SK-N-SH treated with all-trans-retinoic acid at 6 μM for 48 hours (cell line): ENCODE measurements around the gene TOR3A.

Source experiments
- CREB5 ChIP-seq: fragments of 250-450 bp; sonication (Bioruptor Pico); IDR thresholded peaks from 2 replicates; pipeline ENCODE4 v1.5.1; 2020; ENCODE audit warnings: low read depth, mild to moderate bottlenecking, moderate library complexity
- CSDC2 ChIP-seq: fragments of 250-450 bp; sonication (Bioruptor Pico); IDR thresholded peaks from 2 replicates; pipeline ENCODE4 v1.5.0; 2020; ENCODE audit warnings: mild to moderate bottlenecking, moderate library complexity
- ESRRG ChIP-seq: fragments of 250-450 bp; sonication (Bioruptor Pico); IDR thresholded peaks from 2 replicates; pipeline ENCODE4 v1.6.1; 2021; ENCODE audit warnings: mild to moderate bottlenecking
- ZFP3 ChIP-seq: fragments of 250-450 bp; sonication (Bioruptor Pico); IDR thresholded peaks from 2 replicates; pipeline ENCODE4 v1.5.0; 2020; ENCODE audit warnings: mild to moderate bottlenecking, moderate library complexity
- TF ChIP-seq, protein P1 (sequence below): fragments of 250-450 bp; sonication (Bioruptor Pico); IDR thresholded peaks from 2 replicates; pipeline ENCODE4 v1.8.0; 2020; ENCODE audit warnings: mild to moderate bottlenecking, moderate library complexity, borderline replicate concordance
- TF ChIP-seq, protein P2 (sequence below): fragments of 250-450 bp; sonication (Bioruptor Pico); IDR thresholded peaks from 2 replicates; pipeline ENCODE4 v1.8.0; 2021; ENCODE audit warnings: low read depth, mild to moderate bottlenecking, moderate library complexity, borderline replicate concordance

- TF ChIP-seq, protein P1, sequence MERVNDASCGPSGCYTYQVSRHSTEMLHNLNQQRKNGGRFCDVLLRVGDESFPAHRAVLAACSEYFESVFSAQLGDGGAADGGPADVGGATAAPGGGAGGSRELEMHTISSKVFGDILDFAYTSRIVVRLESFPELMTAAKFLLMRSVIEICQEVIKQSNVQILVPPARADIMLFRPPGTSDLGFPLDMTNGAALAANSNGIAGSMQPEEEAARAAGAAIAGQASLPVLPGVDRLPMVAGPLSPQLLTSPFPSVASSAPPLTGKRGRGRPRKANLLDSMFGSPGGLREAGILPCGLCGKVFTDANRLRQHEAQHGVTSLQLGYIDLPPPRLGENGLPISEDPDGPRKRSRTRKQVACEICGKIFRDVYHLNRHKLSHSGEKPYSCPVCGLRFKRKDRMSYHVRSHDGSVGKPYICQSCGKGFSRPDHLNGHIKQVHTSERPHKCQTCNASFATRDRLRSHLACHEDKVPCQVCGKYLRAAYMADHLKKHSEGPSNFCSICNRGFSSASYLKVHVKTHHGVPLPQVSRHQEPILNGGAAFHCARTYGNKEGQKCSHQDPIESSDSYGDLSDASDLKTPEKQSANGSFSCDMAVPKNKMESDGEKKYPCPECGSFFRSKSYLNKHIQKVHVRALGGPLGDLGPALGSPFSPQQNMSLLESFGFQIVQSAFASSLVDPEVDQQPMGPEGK (CRISPR knock-in tag), result no peak
- no peak for TF ChIP-seq ESRRG (CRISPR knock-in tag)
- no peak for TF ChIP-seq ZFP3 (CRISPR knock-in tag)
- no peak for TF ChIP-seq CSDC2 (CRISPR knock-in tag)
- TF ChIP-seq, protein P2, sequence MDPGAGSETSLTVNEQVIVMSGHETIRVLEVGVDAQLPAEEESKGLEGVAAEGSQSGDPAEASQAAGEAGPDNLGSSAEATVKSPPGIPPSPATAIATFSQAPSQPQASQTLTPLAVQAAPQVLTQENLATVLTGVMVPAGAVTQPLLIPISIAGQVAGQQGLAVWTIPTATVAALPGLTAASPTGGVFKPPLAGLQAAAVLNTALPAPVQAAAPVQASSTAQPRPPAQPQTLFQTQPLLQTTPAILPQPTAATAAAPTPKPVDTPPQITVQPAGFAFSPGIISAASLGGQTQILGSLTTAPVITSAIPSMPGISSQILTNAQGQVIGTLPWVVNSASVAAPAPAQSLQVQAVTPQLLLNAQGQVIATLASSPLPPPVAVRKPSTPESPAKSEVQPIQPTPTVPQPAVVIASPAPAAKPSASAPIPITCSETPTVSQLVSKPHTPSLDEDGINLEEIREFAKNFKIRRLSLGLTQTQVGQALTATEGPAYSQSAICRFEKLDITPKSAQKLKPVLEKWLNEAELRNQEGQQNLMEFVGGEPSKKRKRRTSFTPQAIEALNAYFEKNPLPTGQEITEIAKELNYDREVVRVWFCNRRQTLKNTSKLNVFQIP (CRISPR knock-in tag), result no peak
- no peak for TF ChIP-seq CREB5 (CRISPR knock-in tag)
Measured at GRCh38 chr1:179145521-179145920, 63.7 kb downstream of the TOR3A start.
